Stomach (tissue), 4 donors: ENCODE measurements around the gene USP6NL.

Experiments used
- CTCF ChIP-seq, 7 experiments: fragments of 450-650 bp in 4 of 7; fragments of 200-600 bp in 3 of 7; sonication (generic) in 3 of 7; IDR thresholded peaks; one replicate each; pipeline ENCODE4 v1.5.1; 2016 to 2019; ENCODE audit warnings: antibody characterized with exemption in 7 of 7, control low read depth in 2 of 7, mild to moderate bottlenecking in 1 of 7
- POLR2A ChIP-seq, 4 donors: fragments of 450-650 bp; IDR thresholded peaks; one replicate each; pipeline ENCODE4 v1.6.1; 2016; ENCODE audit warnings: antibody characterized with exemption in 4 of 4, control low read depth in 2 of 4, mild to moderate bottlenecking in 1 of 4, moderate library complexity in 1 of 4

GRCh38 chr10:11631890-11632587 lies 20.6 kb upstream of the USP6NL start:
- TF ChIP-seq CTCF (IDR thresholded peaks at IDR 0.05) (no peak), POLR2A (IDR thresholded peaks at IDR 0.05) (no peak)
